GM12892 (cell line): ENCODE measurements around the gene AKAP1.

ENCODE experiments used
- POLR2A ChIP-seq: IDR thresholded peaks from 2 replicates; pipeline ENCODE4 v1.6.1; 2011; ENCODE audit warnings: low read depth, low read length, control low read depth
- POLR2AphosphoS5 ChIP-seq: IDR thresholded peaks from 2 replicates; pipeline ENCODE4 v1.6.1; 2011; ENCODE audit warnings: low read depth, low read length, control low read depth
- TAF1 ChIP-seq: IDR thresholded peaks from 2 replicates; pipeline ENCODE4 v1.6.1; 2011; ENCODE audit warnings: low read depth, mild to moderate bottlenecking, control low read depth, low read length, borderline replicate concordance

DNA sequence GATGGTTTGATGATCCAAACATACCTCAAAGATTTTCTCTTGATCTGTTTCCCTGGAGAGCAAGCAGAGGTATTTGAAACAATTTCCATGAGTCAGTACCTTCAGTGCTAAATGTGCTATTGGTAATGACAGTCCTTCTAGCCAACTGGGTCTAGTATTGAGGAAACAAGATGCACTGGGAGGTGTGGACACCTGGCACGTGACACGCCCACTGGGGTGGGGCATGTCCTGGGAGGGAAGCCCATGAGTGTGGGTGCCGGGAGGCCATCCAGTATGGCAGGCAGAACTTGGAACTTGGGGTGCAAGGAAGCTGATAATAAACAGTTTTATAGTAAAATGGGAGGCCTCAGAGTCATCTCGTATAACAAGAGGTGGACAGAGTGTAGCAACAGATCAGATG lies 17.9 kb upstream of the AKAP1 start:
- TF ChIP-seq TAF1 (no peak), POLR2A (no peak), POLR2AphosphoS5 (no peak)
